Ascending aorta (tissue), 2 donors: ENCODE results near the gene SMAD4. TPM values are rescaled to one million over a fixed set of nuclear protein-coding genes. Genes with fewer than 3 reads are reported as not detected.

Experiments
- DNase-seq, 2 donors: peaks; one replicate each; pipeline ENCODE4 v3.0.0-alpha.2; 2019; ENCODE audit warnings: low spot score in 2 of 2
- H3K27ac ChIP-seq, 2 donors: fragments of 200-600 bp; sonication (generic); one replicate each; pipeline ENCODE4 v1.5.1; 2016 to 2017; ENCODE audit warnings: mild to moderate bottlenecking in 1 of 2
- H3K27me3 ChIP-seq: fragments of 200-600 bp; sonication (generic); one replicate; pipeline ENCODE4 v1.5.1; 2017
- H3K36me3 ChIP-seq, 2 donors: fragments of 200-600 bp; sonication (generic); one replicate each; pipeline ENCODE4 v1.5.1; 2016
- H3K4me1 ChIP-seq, 2 donors: fragments of 200-600 bp; sonication (generic); one replicate each; pipeline ENCODE4 v1.5.1; 2016 to 2017; ENCODE audit warnings: mild to moderate bottlenecking in 1 of 2
- H3K4me3 ChIP-seq, 2 donors: fragments of 200-600 bp; sonication (generic); one replicate each; pipeline ENCODE4 v1.5.1; 2016 to 2017; ENCODE audit warnings: mild to moderate bottlenecking in 1 of 2
- H3K9me3 ChIP-seq, 2 donors: fragments of 200-600 bp; sonication (generic); one replicate each; pipeline ENCODE4 v1.5.1; 2016
- intact Hi-C: fragments of 100-400 bp; cut with DNase I; formaldehyde crosslinking; loops from one replicate; pipeline ENCODE4 v1.15.1; 2023
- total RNA-seq: library from RNA; depleted of rRNA; stranded (reverse); fragments of >200 nt; gene quantifications from one replicate; pipeline ENCODE4 v1.1.0, GENCODE V29; 2016
- TF ChIP-seq, protein P1 (sequence below), 3 experiments: fragments of 200-600 bp in 2 of 3; fragments of 450-650 bp in 1 of 3; sonication (generic) in 2 of 3; IDR thresholded peaks; one replicate each; pipeline ENCODE4 v1.5.1; 2016 to 2019; ENCODE audit warnings: antibody characterized with exemption in 3 of 3, mild to moderate bottlenecking in 1 of 3, moderate library complexity in 1 of 3

SMAD4 gene
- total RNA-seq, 1 donor from 2014 or later = 196 TPM

DNA sequence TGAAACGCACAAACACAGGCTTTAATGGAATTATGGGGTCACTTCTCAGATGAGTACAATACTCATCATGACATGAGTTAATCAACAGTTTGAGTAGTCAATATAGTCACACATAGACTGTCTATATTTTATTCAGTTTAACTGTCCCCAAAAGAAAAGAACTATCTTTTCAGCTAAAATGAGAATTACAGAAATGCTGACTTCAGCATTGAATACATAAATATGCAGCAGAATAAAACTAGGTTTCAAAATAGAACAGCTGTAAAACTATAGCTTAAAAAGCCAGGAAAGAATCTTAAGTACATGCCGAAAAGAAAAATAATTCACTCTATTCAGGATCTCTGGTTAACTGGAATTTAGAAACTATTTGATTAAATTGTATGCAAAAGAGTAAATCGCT, 30.0 kb downstream of the SMAD4 start:
- intact Hi-C loops = no loop called here

DNA sequence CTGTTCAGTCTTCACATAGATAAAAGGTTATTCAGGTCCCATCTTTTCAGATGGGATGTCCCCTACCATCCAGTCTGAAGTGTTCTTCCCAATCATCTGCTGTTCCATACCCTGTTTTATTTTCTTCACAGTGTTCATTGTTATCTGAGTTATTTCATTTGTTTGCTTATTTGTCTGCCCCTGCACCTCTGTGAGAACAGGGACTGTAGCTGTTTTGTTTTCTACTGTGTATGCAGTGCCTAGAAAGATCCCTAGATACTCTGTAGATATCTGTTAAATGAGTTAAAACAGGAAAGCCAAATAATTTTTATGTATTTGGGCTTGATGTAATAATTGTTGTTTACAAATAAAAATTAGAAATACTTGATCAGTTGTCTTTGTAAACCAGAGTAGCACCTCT, 34.2 kb downstream of the SMAD4 start:
- DNase-seq = no peak
- H3K9me3 ChIP-seq = no peaks in the 10 kb centered on the region
- H3K4me1 ChIP-seq = no peaks in the 10 kb centered on the region
- intact Hi-C loops = no loop called here
- H3K27ac ChIP-seq = no peak overlapping the region
- no peaks in the 10 kb centered on the region for H3K27me3 ChIP-seq
- no peak overlapping the region for H3K4me3 ChIP-seq
- TF ChIP-seq, protein P1, sequence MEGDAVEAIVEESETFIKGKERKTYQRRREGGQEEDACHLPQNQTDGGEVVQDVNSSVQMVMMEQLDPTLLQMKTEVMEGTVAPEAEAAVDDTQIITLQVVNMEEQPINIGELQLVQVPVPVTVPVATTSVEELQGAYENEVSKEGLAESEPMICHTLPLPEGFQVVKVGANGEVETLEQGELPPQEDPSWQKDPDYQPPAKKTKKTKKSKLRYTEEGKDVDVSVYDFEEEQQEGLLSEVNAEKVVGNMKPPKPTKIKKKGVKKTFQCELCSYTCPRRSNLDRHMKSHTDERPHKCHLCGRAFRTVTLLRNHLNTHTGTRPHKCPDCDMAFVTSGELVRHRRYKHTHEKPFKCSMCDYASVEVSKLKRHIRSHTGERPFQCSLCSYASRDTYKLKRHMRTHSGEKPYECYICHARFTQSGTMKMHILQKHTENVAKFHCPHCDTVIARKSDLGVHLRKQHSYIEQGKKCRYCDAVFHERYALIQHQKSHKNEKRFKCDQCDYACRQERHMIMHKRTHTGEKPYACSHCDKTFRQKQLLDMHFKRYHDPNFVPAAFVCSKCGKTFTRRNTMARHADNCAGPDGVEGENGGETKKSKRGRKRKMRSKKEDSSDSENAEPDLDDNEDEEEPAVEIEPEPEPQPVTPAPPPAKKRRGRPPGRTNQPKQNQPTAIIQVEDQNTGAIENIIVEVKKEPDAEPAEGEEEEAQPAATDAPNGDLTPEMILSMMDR (IDR thresholded peaks at IDR 0.05) = no peak
- H3K36me3 ChIP-seq = peaks cover 41 to 56% of the 10 kb centered on the region in 2 donors

More for the DNA sequence above, 30.0 kb downstream of the SMAD4 start:
- TF ChIP-seq, protein P1 (IDR thresholded peaks at IDR 0.05) = no peak
- no peaks in the 10 kb centered on the region for H3K9me3 ChIP-seq
- peaks cover 39 to 48% of the 10 kb centered on the region in 2 donors for H3K36me3 ChIP-seq
- no peak overlapping the region for H3K27ac ChIP-seq
- DNase-seq = no peak
- no peak overlapping the region for H3K4me3 ChIP-seq
- no peaks in the 10 kb centered on the region for H3K4me1 ChIP-seq
- H3K27me3 ChIP-seq = no peaks in the 10 kb centered on the region

- Histone ChIP-seq H3K4me1 (no peaks in the 10 kb centered on the region), H3K4me3 (no peak overlapping the region), H3K36me3 (peaks cover 25 to 54% of the 10 kb centered on the region in 2 donors), H3K27me3 (no peaks in the 10 kb centered on the region), H3K9me3 (no peaks in the 10 kb centered on the region), H3K27ac (no peak overlapping the region)
- TF ChIP-seq, protein P1 (IDR thresholded peaks at IDR 0.05) = no peak
- intact Hi-C loops = no loop called here
- DNase-seq = no peak
These were observed 36.3 kb downstream of the SMAD4 start for GRCh38 chr18:51066273-51066672.

DNA sequence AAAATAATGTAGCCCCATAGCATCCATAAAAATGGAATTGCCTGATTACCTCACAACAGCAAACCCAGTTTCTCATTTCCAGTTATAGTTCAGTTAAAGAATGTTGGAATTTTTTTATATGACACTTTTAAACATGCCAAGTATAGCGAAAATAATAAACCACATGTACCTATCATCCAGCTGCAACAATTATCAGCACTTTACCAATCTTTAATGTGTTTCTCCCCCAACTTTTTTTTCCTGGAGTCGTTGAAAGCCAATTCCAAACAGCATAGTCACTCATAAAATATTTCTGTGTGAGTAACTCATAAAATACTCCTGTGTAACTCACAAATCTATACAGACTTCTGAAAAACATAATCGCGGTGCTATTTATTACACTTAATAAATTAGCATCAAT, 38.1 kb downstream of the SMAD4 start:
- no peaks in the 10 kb centered on the region for H3K9me3 ChIP-seq
- peaks cover 23 to 45% of the 10 kb centered on the region in 2 donors for H3K36me3 ChIP-seq
- DNase-seq = no peak
- H3K27ac ChIP-seq = no peak overlapping the region
- TF ChIP-seq, protein P1 (IDR thresholded peaks at IDR 0.05) = no peak
- H3K4me3 ChIP-seq = no peak overlapping the region
- no peaks in the 10 kb centered on the region for H3K4me1 ChIP-seq
- intact Hi-C loops = no loop called here
- no peaks in the 10 kb centered on the region for H3K27me3 ChIP-seq

- intact Hi-C loops = no loop called here
- Histone ChIP-seq H3K9me3 (no peaks in the 10 kb centered on the region), H3K4me3 (no peak overlapping the region), H3K36me3 (peaks cover 27 to 39% of the 10 kb centered on the region in 2 donors), H3K27me3 (no peaks in the 10 kb centered on the region), H3K27ac (no peak overlapping the region), H3K4me1 (no peaks in the 10 kb centered on the region)
- DNase-seq = no peak
- TF ChIP-seq, protein P1 (IDR thresholded peaks at IDR 0.05) = no peak
These were observed 39.9 kb downstream of the SMAD4 start for GRCh38 chr18:51069885-51070284.

DNA sequence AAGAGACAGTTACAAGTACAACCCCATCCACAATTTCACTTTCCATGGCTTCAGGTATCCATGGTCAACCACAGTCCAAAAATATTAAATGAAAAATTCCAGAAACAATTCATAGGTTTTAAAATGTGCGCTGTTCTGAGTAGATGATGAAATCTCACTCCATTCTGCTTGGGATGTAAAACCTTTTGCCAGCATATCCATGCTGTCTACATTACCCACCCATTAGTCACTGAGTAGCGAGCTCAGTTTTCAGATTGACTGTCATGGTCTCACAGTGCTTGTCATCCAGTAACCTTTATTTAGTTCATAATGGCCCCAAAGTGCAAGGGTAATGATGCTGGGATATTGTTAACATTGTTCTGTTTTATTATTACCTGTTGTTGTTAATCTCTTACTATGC, 40.5 kb downstream of the SMAD4 start:
- TF ChIP-seq, protein P1 (IDR thresholded peaks at IDR 0.05) = no peak
- no peaks in the 10 kb centered on the region for H3K27me3 ChIP-seq
- H3K4me3 ChIP-seq = no peak overlapping the region
- DNase-seq = no peak
- H3K27ac ChIP-seq = no peak overlapping the region
- H3K9me3 ChIP-seq = no peaks in the 10 kb centered on the region
- H3K36me3 ChIP-seq = peaks cover 22 to 34% of the 10 kb centered on the region in 2 donors
- no peaks in the 10 kb centered on the region for H3K4me1 ChIP-seq
- intact Hi-C loops = no loop called here
